ENCODE results near the gene IFNL4. TPM values are rescaled to one million over a fixed set of nuclear protein-coding genes. Genes with fewer than 3 reads are reported as not detected.

The IFNL4 gene
- total RNA-seq, 4 donors from 2014 or later: not detected

DNA sequence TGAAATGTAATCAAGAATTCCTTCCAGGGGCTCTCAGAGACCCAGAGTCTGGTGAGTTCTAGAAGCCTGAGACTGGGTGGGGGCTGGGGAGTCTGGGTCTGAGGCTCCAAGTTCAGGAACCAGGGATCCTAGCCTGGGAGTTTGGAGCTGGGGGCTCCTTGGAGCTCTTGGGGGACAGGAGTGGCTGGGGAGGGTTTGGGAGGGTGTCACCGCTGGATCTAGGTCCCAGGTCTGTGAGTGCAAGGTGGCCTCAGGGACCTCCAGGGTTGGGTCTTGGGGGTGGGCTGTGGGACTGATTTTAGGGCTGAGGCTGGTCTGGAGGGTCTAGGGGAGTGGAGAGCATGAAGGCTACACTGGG, 45.7 kb downstream of the IFNL4 start:
- Histone ChIP-seq H3K4me1 (no peaks in the 10 kb centered on the region), H3K9me3 (no peaks in the 10 kb centered on the region), H3K27ac (no peak overlapping the region), H3K27me3 (peaks cover 0 to 88% of the 10 kb centered on the region in 2 donors), H3K36me3 (no peaks in the 10 kb centered on the region), H3K4me3 (no peak overlapping the region)
- no peak for TF ChIP-seq POLR2A (IDR thresholded peaks at IDR 0.05)
- TF ChIP-seq, protein P1, sequence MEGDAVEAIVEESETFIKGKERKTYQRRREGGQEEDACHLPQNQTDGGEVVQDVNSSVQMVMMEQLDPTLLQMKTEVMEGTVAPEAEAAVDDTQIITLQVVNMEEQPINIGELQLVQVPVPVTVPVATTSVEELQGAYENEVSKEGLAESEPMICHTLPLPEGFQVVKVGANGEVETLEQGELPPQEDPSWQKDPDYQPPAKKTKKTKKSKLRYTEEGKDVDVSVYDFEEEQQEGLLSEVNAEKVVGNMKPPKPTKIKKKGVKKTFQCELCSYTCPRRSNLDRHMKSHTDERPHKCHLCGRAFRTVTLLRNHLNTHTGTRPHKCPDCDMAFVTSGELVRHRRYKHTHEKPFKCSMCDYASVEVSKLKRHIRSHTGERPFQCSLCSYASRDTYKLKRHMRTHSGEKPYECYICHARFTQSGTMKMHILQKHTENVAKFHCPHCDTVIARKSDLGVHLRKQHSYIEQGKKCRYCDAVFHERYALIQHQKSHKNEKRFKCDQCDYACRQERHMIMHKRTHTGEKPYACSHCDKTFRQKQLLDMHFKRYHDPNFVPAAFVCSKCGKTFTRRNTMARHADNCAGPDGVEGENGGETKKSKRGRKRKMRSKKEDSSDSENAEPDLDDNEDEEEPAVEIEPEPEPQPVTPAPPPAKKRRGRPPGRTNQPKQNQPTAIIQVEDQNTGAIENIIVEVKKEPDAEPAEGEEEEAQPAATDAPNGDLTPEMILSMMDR (IDR thresholded peaks at IDR 0.05): no peak
- TF ChIP-seq EP300 (IDR thresholded peaks at IDR 0.05): no peak
- DNase-seq (ENCODE audit: low spot score in 2 of 2): no peak
- 45 to 82% methylated on average over 1 of the region's 1 CpG for WGBS, 2 donors

DNA sequence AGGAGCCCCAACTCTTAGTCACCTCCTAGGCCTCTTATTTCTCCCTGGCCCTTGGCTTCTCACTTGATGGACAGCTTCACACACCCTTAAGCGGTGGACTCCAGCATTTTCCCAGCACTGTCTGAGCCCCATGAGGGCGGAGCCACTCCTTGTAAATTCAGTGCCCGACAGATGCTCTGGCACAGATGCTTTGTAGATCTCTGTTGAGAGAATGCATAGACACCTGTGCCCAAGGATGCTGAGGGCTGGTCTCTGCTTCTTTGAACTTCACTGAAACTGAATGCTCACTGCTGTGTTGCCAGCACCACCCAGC, 47.9 kb downstream of the IFNL4 start:
- peaks cover 0 to 97% of the 10 kb centered on the region in 2 donors for H3K27me3 ChIP-seq
- no peaks in the 10 kb centered on the region for H3K36me3 ChIP-seq
- no peak for DNase-seq (ENCODE audit: low spot score in 2 of 2)
- WGBS, 2 donors: 73 to 76% methylated on average over 3 of the region's 3 CpGs
- no peak overlapping the region for H3K4me3 ChIP-seq
- no peaks in the 10 kb centered on the region for H3K9me3 ChIP-seq
- H3K27ac ChIP-seq: no peak overlapping the region
- TF ChIP-seq EP300 (IDR thresholded peaks at IDR 0.05) (no peak), POLR2A (IDR thresholded peaks at IDR 0.05) (no peak)
- TF ChIP-seq, protein P1 (IDR thresholded peaks at IDR 0.05): no peak
- H3K4me1 ChIP-seq: peaks cover 0 to 11% (median 2%) of the 10 kb centered on the region in 4 donors

DNA sequence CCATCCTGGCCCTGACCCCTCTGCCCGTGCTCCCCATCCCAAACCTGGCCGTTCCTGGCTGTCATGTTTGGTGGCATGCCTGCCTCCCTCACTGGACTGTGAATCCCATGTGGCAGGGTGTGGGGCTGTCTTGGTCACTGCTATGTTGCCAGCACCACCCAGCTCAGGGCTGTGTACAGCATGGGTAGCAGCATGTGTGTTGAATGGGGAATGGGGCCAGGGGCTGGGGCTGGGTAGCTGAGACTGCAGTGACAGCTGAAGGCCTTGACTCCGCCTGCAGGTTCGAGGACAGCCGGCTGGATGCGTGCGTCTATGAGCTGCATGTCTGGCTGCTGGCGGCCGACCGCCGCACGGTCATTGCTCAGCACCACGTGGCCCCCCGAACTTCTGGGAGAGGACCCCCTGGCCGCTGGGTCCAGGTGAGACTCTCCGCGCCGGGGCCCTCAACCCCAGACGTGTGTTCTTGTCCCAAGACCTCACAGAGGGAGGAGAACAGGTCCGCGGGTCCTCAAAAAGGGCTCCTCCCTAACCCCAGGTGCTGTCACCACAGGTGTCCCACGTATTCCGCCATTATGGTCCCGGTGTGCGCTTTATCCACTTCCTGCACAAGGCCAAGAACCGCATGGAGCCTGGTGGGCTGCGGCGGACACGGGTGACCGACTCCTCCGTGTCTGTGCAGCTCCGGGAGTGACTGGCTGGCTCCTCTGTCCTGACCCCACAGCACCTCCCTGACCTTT, 48.4 kb downstream of the IFNL4 start:
- Histone ChIP-seq H3K27ac (no peak overlapping the region), H3K4me1 (peaks cover 0 to 11% (median 2%) of the 10 kb centered on the region in 4 donors), H3K9me3 (no peaks in the 10 kb centered on the region), H3K4me3 (no peak overlapping the region), H3K36me3 (no peaks in the 10 kb centered on the region), H3K27me3 (peaks cover 0 to 99% of the 10 kb centered on the region in 2 donors)
- 79 to 82% methylated on average over 19 to 28 of the region's 32 CpGs for WGBS, 2 donors
- no peak for DNase-seq (ENCODE audit: low spot score in 2 of 2)
- TF ChIP-seq POLR2A (IDR thresholded peaks at IDR 0.05) (no peak), EP300 (IDR thresholded peaks at IDR 0.05) (no peak)
- TF ChIP-seq, protein P1 (IDR thresholded peaks at IDR 0.05): no peak

DNA sequence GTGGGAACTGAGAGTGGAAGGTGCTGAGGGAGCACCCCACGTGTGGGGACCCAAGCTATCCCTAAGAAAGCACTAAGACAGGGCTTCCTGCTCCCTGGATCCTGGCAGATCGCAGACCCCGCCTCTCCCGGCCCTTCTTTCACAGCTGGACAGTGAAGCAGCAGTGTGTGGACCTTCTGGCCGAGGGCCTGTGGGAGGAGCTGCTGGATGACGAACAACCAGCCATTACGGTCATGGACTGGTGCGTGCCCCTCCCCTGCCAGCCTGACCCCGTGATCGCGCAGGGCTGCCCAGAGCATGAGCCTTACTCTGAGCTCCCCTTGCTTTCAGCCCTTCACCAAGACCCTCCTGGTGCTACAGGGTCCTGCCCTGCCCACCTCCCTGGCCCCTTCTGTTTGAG, 49.6 kb downstream of the IFNL4 start:
- no peaks in the 10 kb centered on the region for H3K36me3 ChIP-seq
- DNase-seq (ENCODE audit: low spot score in 2 of 2): no peak
- H3K27me3 ChIP-seq: peaks cover 0 to 98% of the 10 kb centered on the region in 2 donors
- H3K27ac ChIP-seq: no peak overlapping the region
- TF ChIP-seq, protein P1 (IDR thresholded peaks at IDR 0.05): no peak
- TF ChIP-seq POLR2A (IDR thresholded peaks at IDR 0.05): no peak
- no peak for TF ChIP-seq EP300 (IDR thresholded peaks at IDR 0.05)
- peaks cover 0 to 11% (median 2%) of the 10 kb centered on the region in 4 donors for H3K4me1 ChIP-seq
- no peaks in the 10 kb centered on the region for H3K9me3 ChIP-seq
- H3K4me3 ChIP-seq: no peak overlapping the region
- 3 to 14% methylated on average over 10 to 11 of the region's 11 CpGs for WGBS, 2 donors

DNA sequence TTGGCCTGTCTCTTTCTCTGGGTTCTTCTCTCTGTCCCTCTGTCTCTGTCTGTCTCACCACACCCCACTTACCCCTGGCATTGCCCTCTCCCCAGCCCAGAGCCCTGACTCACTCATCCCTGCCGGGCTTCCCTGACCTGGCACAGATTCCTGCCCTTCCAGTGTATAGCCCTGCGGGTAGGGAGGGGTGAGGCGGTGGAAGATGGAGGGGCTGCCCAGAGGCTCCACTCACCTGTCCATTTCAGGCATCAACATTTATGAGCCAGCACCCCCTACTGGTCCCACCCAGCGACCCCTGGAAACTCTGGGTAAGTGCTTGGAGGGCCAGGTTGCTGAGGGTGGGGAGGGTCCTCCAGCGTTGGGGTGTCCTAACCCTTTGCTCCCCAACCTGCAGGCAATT, 50.8 kb downstream of the IFNL4 start:
- peaks cover 0 to 11% (median 2%) of the 10 kb centered on the region in 4 donors for H3K4me1 ChIP-seq
- no peak overlapping the region for H3K4me3 ChIP-seq
- TF ChIP-seq, protein P1 (IDR thresholded peaks at IDR 0.05): no peak
- no peak for TF ChIP-seq POLR2A (IDR thresholded peaks at IDR 0.05)
- TF ChIP-seq EP300 (IDR thresholded peaks at IDR 0.05): no peak
- 62 to 70% methylated on average over 4 to 5 of the region's 5 CpGs for WGBS, 2 donors
- H3K9me3 ChIP-seq: no peaks in the 10 kb centered on the region
- no peak for DNase-seq (ENCODE audit: low spot score in 2 of 2)
- H3K27ac ChIP-seq: no peak overlapping the region
- peaks cover 0 to 86% of the 10 kb centered on the region in 2 donors for H3K27me3 ChIP-seq
- H3K36me3 ChIP-seq: no peaks in the 10 kb centered on the region

Measured in tibial nerve (tissue), 4 donors.